ENCODE data around the gene ITPK1. TPM values are rescaled to one million over a fixed set of nuclear protein-coding genes. Genes with fewer than 3 reads are reported as not detected.

ITPK1 gene
- total RNA-seq, 1 experiment from 2014 or later: 60.1 TPM

- Histone ChIP-seq H3K4me1 (peaks cover 14% of the 10 kb centered on the region), H3K9me3 (no peaks in the 10 kb centered on the region), H3K27me3 (replicated peaks; ENCODE audit: control insufficient read depth, insufficient read depth, low read length) (no peaks in the 10 kb centered on the region), H3K36me3 (ENCODE audit: control insufficient read depth, insufficient read depth, low read length) (no peaks in the 10 kb centered on the region), H3K4me3 (ENCODE audit: low read depth, low read length) (peak overlapping the region; percentile 48)
- ChIA-PET CTCF (interaction anchor here (0.5 to 4.0 kb wide), 12 partner anchors 11 to 163 kb away, joined by 3 to 19 read pairs (median 4); partner anchors contain the start of genes GON7 and UBR7), POLR2A (interaction anchor here (0.7 to 2.2 kb wide), 4 partner anchors 69 to 1009 kb away, joined by 3 to 10 read pairs (median 4); partner anchors contain the start of genes ATXN3, GON7, LYSET and MOAP1)
- BruUV-seq (replicated peaks): no TSS peak
- H3K27me3 Mint-ChIP-seq (ENCODE audit: insufficient read depth, unreplicated experiment): no peaks in the 10 kb centered on the region
- peaks cover 6% of the 10 kb centered on the region for H3K36me3 Mint-ChIP-seq (ENCODE audit: insufficient read depth, unreplicated experiment)
- DNase-seq: peak; percentile 87 to 95
- peak overlapping the region; percentile 85 for H3K4me3 Mint-ChIP-seq (ENCODE audit: unreplicated experiment)
- H3K9me3 Mint-ChIP-seq (ENCODE audit: unreplicated experiment): no peaks in the 10 kb centered on the region
- intact Hi-C loops (cut with micrococcal nuclease; ENCODE audit: unreplicated experiment): no loop called here
- no peak overlapping the region for H3K27ac Mint-ChIP-seq (ENCODE audit: unreplicated experiment)
- peaks cover 16% of the 10 kb centered on the region for H3K4me1 Mint-ChIP-seq (ENCODE audit: low read depth, unreplicated experiment)
- TF ChIP-seq CTCF (IDR thresholded peaks at IDR 0.05; ENCODE audit: insufficient read depth in 1 of 2, low read depth in 1 of 2, low read length in 1 of 2, severe bottlenecking in 1 of 2, unreplicated experiment in 1 of 2): no peak
These were observed 480 bp downstream of the ITPK1 start for GRCh38 chr14:93115069-93115820.

- Mint-ChIP-seq H3K9me3 (ENCODE audit: unreplicated experiment) (no peaks in the 10 kb centered on the region), H3K27ac (ENCODE audit: unreplicated experiment) (no peak overlapping the region), H3K4me1 (ENCODE audit: low read depth, unreplicated experiment) (peaks cover 16% of the 10 kb centered on the region), H3K27me3 (ENCODE audit: insufficient read depth, unreplicated experiment) (no peaks in the 10 kb centered on the region), H3K36me3 (ENCODE audit: insufficient read depth, unreplicated experiment) (peaks cover 6% of the 10 kb centered on the region), H3K4me3 (ENCODE audit: unreplicated experiment) (peak overlapping the region; percentile 85)
- peaks cover 14% of the 10 kb centered on the region for H3K4me1 ChIP-seq
- H3K36me3 ChIP-seq (ENCODE audit: control insufficient read depth, insufficient read depth, low read length): no peaks in the 10 kb centered on the region; the same call in 1 of the 2 replicates
- intact Hi-C loops (cut with micrococcal nuclease; ENCODE audit: unreplicated experiment): no loop called here
- no peak for TF ChIP-seq CTCF (IDR thresholded peaks at IDR 0.05; ENCODE audit: insufficient read depth in 1 of 2, low read depth in 1 of 2, low read length in 1 of 2, severe bottlenecking in 1 of 2, unreplicated experiment in 1 of 2)
- BruUV-seq (replicated peaks): TSS peak; percentile 36
- DNase-seq: peak in 1 of 2 experiments; percentile 35
- CTCF ChIA-PET: interaction anchor here (0.5 to 4.0 kb wide), 12 partner anchors 10 to 163 kb away, joined by 3 to 19 read pairs (median 4); partner anchors contain the start of genes GON7 and UBR7
- POLR2A ChIA-PET: interaction anchor here (0.9 to 2.2 kb wide), 3 partner anchors 71 to 1008 kb away, joined by 3 to 10 read pairs (median 4); partner anchors contain the start of genes ATXN3, GON7 and UBR7
- no peaks in the 10 kb centered on the region for H3K9me3 ChIP-seq
- H3K4me3 ChIP-seq (ENCODE audit: low read depth, low read length): peak overlapping the region; percentile 48
- H3K27me3 ChIP-seq (replicated peaks; ENCODE audit: control insufficient read depth, insufficient read depth, low read length): no peaks in the 10 kb centered on the region
These were observed 1.0 kb downstream of the ITPK1 start for GRCh38 chr14:93114713-93115068.

DNA sequence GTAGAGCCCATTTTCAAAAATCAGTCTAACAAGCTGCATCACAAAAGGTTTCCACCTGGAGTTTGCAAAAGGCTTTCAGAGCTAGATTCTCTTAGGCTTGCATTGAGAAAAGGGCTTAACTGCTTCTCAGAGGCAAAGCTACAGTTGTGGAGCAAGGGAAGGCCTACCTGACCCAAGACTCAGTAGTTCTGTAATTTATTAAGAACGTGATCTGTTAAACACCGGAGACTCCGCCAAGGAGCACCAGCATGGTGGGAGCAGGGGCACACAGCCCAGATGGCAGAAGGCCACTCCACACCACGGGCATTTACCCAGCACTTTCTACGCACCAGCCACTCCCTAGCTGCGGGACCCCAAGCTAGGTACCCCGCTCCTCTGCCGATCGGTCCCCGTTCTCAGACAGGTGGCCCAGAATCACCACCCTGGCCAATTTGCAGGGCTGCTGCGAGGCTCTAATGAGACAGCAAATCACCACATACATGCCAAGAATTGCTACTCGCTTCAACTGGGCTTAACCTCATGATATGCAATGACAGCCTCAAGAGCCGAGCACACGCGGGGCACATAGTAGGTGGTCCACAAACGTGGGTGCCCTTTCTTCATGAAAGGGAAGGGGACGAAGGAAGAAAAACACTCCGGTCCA lies 1.5 kb downstream of the ITPK1 start:
- H3K4me1 ChIP-seq: peaks cover 14% of the 10 kb centered on the region
- no peak for TF ChIP-seq CTCF (IDR thresholded peaks at IDR 0.05; ENCODE audit: insufficient read depth in 1 of 2, low read depth in 1 of 2, low read length in 1 of 2, severe bottlenecking in 1 of 2, unreplicated experiment in 1 of 2)
- H3K4me3 Mint-ChIP-seq (ENCODE audit: unreplicated experiment): peak overlapping the region; percentile 85
- no peaks in the 10 kb centered on the region; the same call in 1 of the 2 replicates for H3K36me3 ChIP-seq (ENCODE audit: control insufficient read depth, insufficient read depth, low read length)
- no TSS peak for BruUV-seq (replicated peaks)
- POLR2A ChIA-PET: interaction anchor here (1.2 to 2.2 kb wide), 2 partner anchors 71 to 93 kb away, joined by 4 to 10 read pairs; partner anchors contain the start of genes GON7 and UBR7
- no peak for DNase-seq
- H3K9me3 ChIP-seq: no peaks in the 10 kb centered on the region
- CTCF ChIA-PET: interaction anchor here (0.9 to 4.0 kb wide), 13 partner anchors 15 to 162 kb away, joined by 3 to 20 read pairs (median 5); partner anchors contain the start of genes GON7 and UBR7
- H3K4me3 ChIP-seq (ENCODE audit: low read depth, low read length): peak overlapping the region; percentile 48
- H3K27me3 ChIP-seq (replicated peaks; ENCODE audit: control insufficient read depth, insufficient read depth, low read length): no peaks in the 10 kb centered on the region
- intact Hi-C loops (cut with micrococcal nuclease; ENCODE audit: unreplicated experiment): no loop called here
- peaks cover 6% of the 10 kb centered on the region for H3K36me3 Mint-ChIP-seq (ENCODE audit: insufficient read depth, unreplicated experiment)
- H3K27ac Mint-ChIP-seq (ENCODE audit: unreplicated experiment): no peak overlapping the region
- peaks cover 16% of the 10 kb centered on the region for H3K4me1 Mint-ChIP-seq (ENCODE audit: low read depth, unreplicated experiment)
- H3K27me3 Mint-ChIP-seq (ENCODE audit: insufficient read depth, unreplicated experiment): no peaks in the 10 kb centered on the region
- H3K9me3 Mint-ChIP-seq (ENCODE audit: unreplicated experiment): no peaks in the 10 kb centered on the region
